HEK293T (cell line): Measurements from ENCODE around the gene MFSD8.

Source experiments
- CTCF ChIA-PET: fragments of 350-600 bp; formaldehyde crosslinking; extraction: SDS; loops from one replicate; lab custom pipeline; 2021; ENCODE audit warnings: antibody characterized with exemption, inconsistent platforms; lab: Yijun Ruan, JAX
- POLR2A ChIA-PET: fragments of 350-600 bp; formaldehyde crosslinking; extraction: SDS; loops from one replicate; lab custom pipeline; 2020; ENCODE audit warnings: antibody characterized with exemption, inconsistent platforms; lab: Yijun Ruan, JAX
- DNase-seq: peaks from one replicate; pipeline ENCODE4 v3.0.0; 2012; ENCODE audit warnings: mixed read lengths; ENCODE audit errors: extremely low spot score
- ARNT ChIP-seq: fragments of 450-650 bp; IDR thresholded peaks from 2 replicates; pipeline ENCODE4 v1.6.1; 2017; ENCODE audit warnings: mild to moderate bottlenecking
- BHLHE40 ChIP-seq: fragments of 450-650 bp; IDR thresholded peaks from 2 replicates; pipeline ENCODE4 v1.6.1; 2016; ENCODE audit warnings: mild to moderate bottlenecking, moderate library complexity, borderline replicate concordance
- CTBP1 ChIP-seq: fragments of 450-650 bp; IDR thresholded peaks from 2 replicates; pipeline ENCODE4 v1.6.1; 2016; ENCODE audit warnings: borderline replicate concordance
- ELF4 ChIP-seq: fragments of 450-650 bp; IDR thresholded peaks from 2 replicates; pipeline ENCODE4 v1.6.1; 2017; ENCODE audit warnings: antibody characterized with exemption
- FOXA1 ChIP-seq: fragments of 450-650 bp; IDR thresholded peaks from 2 replicates; pipeline ENCODE4 v1.6.1; 2016; ENCODE audit warnings: mild to moderate bottlenecking
- FOXK2 ChIP-seq: fragments of 450-650 bp; IDR thresholded peaks from 2 replicates; pipeline ENCODE4 v1.6.1; 2016; ENCODE audit warnings: mild to moderate bottlenecking
- FOXM1 ChIP-seq: fragments of 450-650 bp; IDR thresholded peaks from 2 replicates; pipeline ENCODE4 v1.6.1; 2017; ENCODE audit warnings: mild to moderate bottlenecking, borderline replicate concordance
- HDGF ChIP-seq: fragments of 450-650 bp; IDR thresholded peaks from 2 replicates; pipeline ENCODE4 v1.6.1; 2017; ENCODE audit warnings: antibody characterized with exemption, borderline replicate concordance
- L3MBTL2 ChIP-seq: fragments of 450-650 bp; conservative IDR thresholded peaks from 2 replicates; pipeline ENCODE4 v1.6.1; 2016; ENCODE audit warnings: mild to moderate bottlenecking
- LEF1 ChIP-seq: fragments of 450-650 bp; IDR thresholded peaks from 2 replicates; pipeline ENCODE4 v1.6.1; 2017; ENCODE audit warnings: mild to moderate bottlenecking, borderline replicate concordance
- NFRKB ChIP-seq: fragments of 450-650 bp; IDR thresholded peaks from 2 replicates; pipeline ENCODE4 v1.6.1; 2016; ENCODE audit warnings: mild to moderate bottlenecking, moderate library complexity
- SP1 ChIP-seq: fragments of 450-650 bp; IDR thresholded peaks from 2 replicates; pipeline ENCODE4 v1.6.1; 2017
- SUZ12 ChIP-seq: fragments of 450-650 bp; IDR thresholded peaks from 2 replicates; pipeline ENCODE4 v1.6.1; 2016; ENCODE audit warnings: mild to moderate bottlenecking
- TARDBP ChIP-seq: fragments of 450-650 bp; IDR thresholded peaks from 2 replicates; pipeline ENCODE4 v1.6.1; 2016
- ZNF384 ChIP-seq: fragments of 450-650 bp; IDR thresholded peaks from 2 replicates; pipeline ENCODE4 v1.6.1; 2016
- TF ChIP-seq, protein P1 (sequence below): fragments of 450-650 bp; IDR thresholded peaks from 2 replicates; pipeline ENCODE4 v1.6.1; 2016

MFSD8 gene

DNA sequence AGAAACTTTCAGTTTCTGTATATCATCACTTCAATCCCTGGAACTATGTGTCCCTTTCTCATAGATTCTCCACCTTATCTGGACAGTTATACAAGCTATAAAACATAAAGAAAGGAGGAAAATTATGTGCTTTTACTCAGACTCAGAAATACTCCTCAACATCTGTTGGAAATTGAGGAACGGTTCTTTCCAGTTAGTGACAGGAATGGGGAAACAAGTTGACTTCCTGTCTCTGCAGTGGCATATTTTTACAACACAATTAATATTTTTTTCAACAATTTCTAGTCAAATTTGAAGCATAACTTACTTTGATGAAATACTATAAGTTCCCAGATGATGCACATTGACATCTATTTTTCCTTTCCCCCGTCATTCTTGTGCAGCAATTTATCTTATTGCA lies 28.2 kb upstream of the MFSD8 start:
- CTCF ChIA-PET, result interaction anchor here (0.6 kb wide), 1 partner anchor 227 kb away, joined by 3 read pairs; no protein-coding TSS in a partner anchor
- no peak for DNase-seq
- TF ChIP-seq CTBP1, result no peak
- TF ChIP-seq L3MBTL2, result no peak
- no peak for TF ChIP-seq HDGF
- TF ChIP-seq LEF1, result no peak
- TF ChIP-seq FOXK2, result no peak
- TF ChIP-seq, protein P1, sequence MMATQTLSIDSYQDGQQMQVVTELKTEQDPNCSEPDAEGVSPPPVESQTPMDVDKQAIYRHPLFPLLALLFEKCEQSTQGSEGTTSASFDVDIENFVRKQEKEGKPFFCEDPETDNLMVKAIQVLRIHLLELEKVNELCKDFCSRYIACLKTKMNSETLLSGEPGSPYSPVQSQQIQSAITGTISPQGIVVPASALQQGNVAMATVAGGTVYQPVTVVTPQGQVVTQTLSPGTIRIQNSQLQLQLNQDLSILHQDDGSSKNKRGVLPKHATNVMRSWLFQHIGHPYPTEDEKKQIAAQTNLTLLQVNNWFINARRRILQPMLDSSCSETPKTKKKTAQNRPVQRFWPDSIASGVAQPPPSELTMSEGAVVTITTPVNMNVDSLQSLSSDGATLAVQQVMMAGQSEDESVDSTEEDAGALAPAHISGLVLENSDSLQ, result no peak
- TF ChIP-seq ARNT, result no peak
- TF ChIP-seq TARDBP, result no peak
- no peak for TF ChIP-seq ZNF384
- TF ChIP-seq FOXM1, result no peak
- TF ChIP-seq ELF4, result no peak
- no peak for TF ChIP-seq BHLHE40
- no peak for TF ChIP-seq SP1
- no peak for TF ChIP-seq NFRKB
- TF ChIP-seq SUZ12, result no peak
- TF ChIP-seq FOXA1, result no peak
- POLR2A ChIA-PET, result no interaction called here

GRCh38 chr4:127988638-127989037 lies 23.7 kb upstream of the MFSD8 start:
- POLR2A ChIA-PET, result no interaction called here
- DNase-seq, result no peak
- CTCF ChIA-PET, result no interaction called here
- TF ChIP-seq NFRKB, result no peak
- TF ChIP-seq CTBP1, result no peak
- no peak for TF ChIP-seq LEF1
- TF ChIP-seq SP1, result no peak
- no peak for TF ChIP-seq ARNT
- TF ChIP-seq, protein P1, result no peak
- TF ChIP-seq FOXM1, result no peak
- TF ChIP-seq FOXK2, result no peak
- no peak for TF ChIP-seq BHLHE40
- no peak for TF ChIP-seq TARDBP
- no peak for TF ChIP-seq L3MBTL2
- TF ChIP-seq HDGF, result no peak
- no peak for TF ChIP-seq ELF4

GRCh38 chr4:127985989-127986388 lies 21.0 kb upstream of the MFSD8 start:
- TF ChIP-seq FOXA1 (no peak), BHLHE40 (no peak), SUZ12 (no peak), SP1 (no peak), ARNT (no peak), FOXK2 (no peak), NFRKB (no peak), ZNF384 (no peak), L3MBTL2 (no peak), FOXM1 (no peak), ELF4 (no peak), CTBP1 (no peak), LEF1 (no peak), TARDBP (no peak), HDGF (no peak)
- TF ChIP-seq, protein P1, result no peak
- CTCF ChIA-PET, result interaction anchor here (0.6 kb wide), 1 partner anchor 20 kb away, joined by 3 read pairs; no protein-coding TSS in a partner anchor
- no peak for DNase-seq
- POLR2A ChIA-PET, result no interaction called here

DNA sequence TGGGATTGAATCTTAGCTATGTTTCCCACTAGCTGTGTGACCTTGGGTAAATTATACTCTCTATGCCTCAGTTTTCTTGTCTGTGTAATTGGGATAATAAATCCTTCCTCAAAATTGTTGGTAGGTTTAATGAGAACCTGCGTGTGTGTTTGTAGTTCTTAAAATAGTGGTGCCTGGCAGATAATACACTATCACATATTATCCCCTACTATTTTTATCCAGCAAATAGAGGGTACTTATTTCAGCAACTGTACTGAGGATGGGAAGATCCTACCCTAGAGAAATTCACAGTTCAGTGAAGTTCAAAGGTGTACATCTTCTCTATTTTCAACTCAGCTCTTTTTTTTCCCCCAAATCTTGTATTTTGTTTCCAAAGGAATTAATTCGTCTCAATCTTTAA lies 17.5 kb upstream of the MFSD8 start:
- POLR2A ChIA-PET, result interaction anchor here (0.7 kb wide), 1 partner anchor 17 kb away, joined by 3 read pairs; the partner anchor contains the start of genes ABHD18 and MFSD8
- TF ChIP-seq BHLHE40 (no peak), ELF4 (no peak), TARDBP (no peak), FOXM1 (no peak), CTBP1 (no peak), LEF1 (no peak), HDGF (no peak), L3MBTL2 (no peak), NFRKB (no peak), ZNF384 (no peak)
- no peak for DNase-seq
- CTCF ChIA-PET, result no interaction called here

DNA sequence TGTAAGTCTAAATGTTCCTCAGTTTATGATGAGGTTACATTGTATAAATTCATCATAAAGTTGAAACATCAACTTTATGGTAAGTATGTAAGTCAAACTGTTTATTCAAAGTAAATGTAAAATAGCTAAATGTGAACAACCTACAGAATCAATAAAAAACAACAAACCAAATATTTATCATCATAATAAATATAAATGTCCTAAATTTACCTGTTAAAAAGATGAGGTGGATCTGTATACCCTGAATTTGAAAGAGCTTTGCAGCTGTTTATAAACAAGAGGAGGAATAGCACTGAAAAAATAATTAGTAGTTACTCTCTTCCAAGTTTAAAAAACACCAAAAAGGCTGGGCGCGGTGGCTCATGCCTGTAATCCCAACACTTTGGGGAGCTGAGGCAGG lies 14.0 kb upstream of the MFSD8 start:
- DNase-seq, result no peak
- ChIA-PET CTCF (no interaction called here), POLR2A (no interaction called here)
- TF ChIP-seq SP1 (no peak), L3MBTL2 (no peak), FOXM1 (no peak), ZNF384 (no peak), LEF1 (no peak), CTBP1 (no peak), SUZ12 (no peak), NFRKB (no peak)
- TF ChIP-seq, protein P1, result no peak
